GM23248 (cell line): ENCODE measurements around the gene DKC1.

Experiments used
- EZH2 ChIP-seq: fragments of 200-600 bp; sonication (generic); IDR thresholded peaks from 2 replicates; pipeline ENCODE4 v1.6.1; 2018; ENCODE audit warnings: antibody characterized with exemption, mild to moderate bottlenecking; ENCODE audit not compliant: insufficient read depth, poor library complexity, severe bottlenecking
- EZH2phosphoT487 ChIP-seq: fragments of 200-600 bp; sonication (generic); IDR thresholded peaks from 2 replicates; pipeline ENCODE4 v1.6.1; 2018; ENCODE audit warnings: antibody characterized with exemption, moderate library complexity, mild to moderate bottlenecking, low read depth; ENCODE audit not compliant: insufficient read depth

GRCh38 chrX:154732421-154733065 is 30.1 kb upstream of the DKC1 start:
- no peak for TF ChIP-seq EZH2
- no peak for TF ChIP-seq EZH2phosphoT487
